Common myeloid progenitor, CD34-positive (primary cell): Measurements from ENCODE around the gene MACROH2A1.

Experiments
- CTCF ChIA-PET: fragments of 350-600 bp; sonication (Branson Sonifier 250); formaldehyde crosslinking; loops from one replicate; lab custom pipeline; 2021; ENCODE audit warnings: antibody characterized with exemption; lab: Charles Lee
- POLR2A ChIA-PET: fragments of 350-600 bp; sonication (Branson Sonifier 250); formaldehyde crosslinking; loops from one replicate; lab custom pipeline; 2021; ENCODE audit warnings: antibody characterized with exemption; lab: Charles Lee
- DNase-seq, 3 donors: peaks; one replicate each; pipeline versions ENCODE4 v3.0.0 to v3.0.0-alpha.2; 2013
- H3K27ac ChIP-seq, 2 experiments: 1 replicate in 1 of 2; 2 replicates in 1 of 2; pipeline ENCODE4 v1.7.0; 2013; ENCODE audit warnings: inconsistent platforms in 2 of 2, low read length in 2 of 2, mild to moderate bottlenecking in 2 of 2, low read depth in 1 of 2, moderate library complexity in 1 of 2; ENCODE audit not compliant: severe bottlenecking in 2 of 2, insufficient read depth in 1 of 2, poor library complexity in 1 of 2
- H3K27me3 ChIP-seq, 5 experiments: replicated peaks in 2 of 5; 1 replicate in 3 of 5; 2 replicates in 2 of 5; pipeline versions ENCODE4 v1.6.1 to v1.7.0; 2013; ENCODE audit warnings: low read length in 4 of 5, mild to moderate bottlenecking in 2 of 5, moderate library complexity in 2 of 5, inconsistent platforms in 1 of 5; ENCODE audit not compliant: insufficient read depth in 5 of 5, control insufficient read depth in 4 of 5
- H3K36me3 ChIP-seq, 4 experiments: 1 replicate in 2 of 4; 2 replicates in 2 of 4; pipeline versions ENCODE4 v1.6.1 to v1.7.0; 2013; ENCODE audit warnings: low read length in 3 of 4, control low read depth in 1 of 4, mild to moderate bottlenecking in 1 of 4; ENCODE audit not compliant: control insufficient read depth in 4 of 4, insufficient read depth in 4 of 4
- H3K4me1 ChIP-seq, 4 experiments: 1 replicate in 3 of 4; 2 replicates in 1 of 4; pipeline versions ENCODE4 v1.6.1 to v1.7.1; 2013; ENCODE audit warnings: low read length in 3 of 4, mild to moderate bottlenecking in 3 of 4, control low read depth in 1 of 4, inconsistent platforms in 1 of 4, moderate library complexity in 1 of 4; ENCODE audit not compliant: control insufficient read depth in 4 of 4, insufficient read depth in 4 of 4; ENCODE audit errors: control extremely low read depth in 1 of 4
- H3K4me3 ChIP-seq, 7 experiments: 1 replicate in 4 of 7; 2 replicates in 3 of 7; pipeline versions ENCODE4 v1.5.1 to v1.7.0; 2013; ENCODE audit warnings: mild to moderate bottlenecking in 7 of 7, low read length in 6 of 7, moderate library complexity in 6 of 7, inconsistent platforms in 2 of 7, low read depth in 2 of 7, control low read depth in 1 of 7; ENCODE audit not compliant: insufficient read depth in 4 of 7, control insufficient read depth in 1 of 7; ENCODE audit errors: extremely low read depth in 1 of 7
- H3K9me3 ChIP-seq, 5 experiments: 1 replicate in 4 of 5; 2 replicates in 1 of 5; pipeline versions ENCODE4 v1.6.1 to v1.7.1; 2013; ENCODE audit warnings: low read length in 4 of 5, mild to moderate bottlenecking in 2 of 5, inconsistent platforms in 1 of 5, low read depth in 1 of 5, moderate library complexity in 1 of 5; ENCODE audit not compliant: control insufficient read depth in 4 of 5, insufficient read depth in 2 of 5; ENCODE audit errors: control extremely low read depth in 1 of 5
- WGBS: methylation state at CpG from one replicate; pipeline ENCODE4 v1.1.5; 2013; ENCODE audit not compliant: insufficient coverage; 5-methylcytosine and 5-hydroxymethylcytosine counted together

The MACROH2A1 gene

GRCh38 chr5:135342551-135342875 is 56.5 kb downstream of the MACROH2A1 start:
- no peak overlapping the region for H3K4me3 ChIP-seq
- ChIA-PET POLR2A (no interaction called here), CTCF (interaction anchor here (0.7 to 1.5 kb wide), 3 partner anchors 17 to 103 kb away, joined by 3 read pairs; no protein-coding TSS in a partner anchor)
- peak overlapping the region in 1 of 2 experiments; percentile 35 for H3K27ac ChIP-seq
- DNase-seq = no peak
- peaks cover 0 to 19% (median 3%) of the 10 kb centered on the region in 4 experiments for H3K4me1 ChIP-seq
- H3K36me3 ChIP-seq = peaks cover 48 to 100% (median 79%) of the 10 kb centered on the region in 4 experiments
- H3K9me3 ChIP-seq = no peaks in the 10 kb centered on the region
- H3K27me3 ChIP-seq = no peaks in the 10 kb centered on the region
- WGBS = no CpG with 5 or more reads among the region's 4 CpGs

DNA sequence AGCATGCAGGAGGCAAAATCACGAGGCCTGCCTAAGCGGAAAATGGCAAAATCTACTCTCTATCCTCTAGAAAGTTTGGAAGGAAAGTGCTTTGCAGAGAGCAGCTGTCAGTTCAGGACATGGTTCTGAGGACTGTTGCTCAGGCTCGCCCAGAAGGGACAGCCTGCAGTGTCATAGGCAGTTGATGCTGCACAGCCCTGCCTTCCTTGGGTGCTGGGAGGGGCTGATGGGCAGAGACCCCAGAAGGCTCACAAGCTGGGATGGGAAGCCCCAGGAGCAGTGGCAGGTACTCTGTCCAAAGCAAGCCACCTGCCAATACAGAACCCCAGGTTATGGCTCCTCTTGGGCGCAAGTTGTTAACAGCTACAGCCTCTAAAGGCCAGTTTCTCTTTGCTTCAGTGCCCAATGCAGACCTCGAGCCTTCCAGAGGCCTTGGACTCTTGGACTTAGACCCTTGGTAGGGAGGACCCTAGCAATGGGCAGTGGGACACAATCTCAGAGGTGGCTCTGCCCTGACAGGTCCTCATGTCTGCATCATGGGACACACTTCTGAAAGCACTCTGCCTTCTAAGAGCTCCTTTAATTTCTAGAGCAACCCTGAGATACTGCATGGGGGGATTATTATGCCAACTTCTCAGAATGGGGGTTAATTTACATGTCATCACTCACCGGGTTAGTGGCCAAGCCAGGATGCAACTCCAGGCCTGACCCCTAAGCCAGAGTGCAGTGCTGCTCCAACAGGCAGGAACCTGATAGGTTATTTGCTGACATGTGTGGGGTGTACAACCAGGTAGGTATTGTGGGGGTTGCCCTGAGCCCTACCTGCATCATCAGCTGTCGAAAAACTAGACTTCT is 57.1 kb downstream of the MACROH2A1 start:
- peaks cover 53 to 100% (median 81%) of the 10 kb centered on the region in 4 experiments for H3K36me3 ChIP-seq
- H3K4me3 ChIP-seq = no peak overlapping the region
- 95% methylated on average over 4 of the region's 7 CpGs for WGBS
- ChIA-PET POLR2A (no interaction called here), CTCF (interaction anchor here (0.7 to 2.0 kb wide), 4 partner anchors 9 to 104 kb away, joined by 3 to 5 read pairs (median 3); no protein-coding TSS in a partner anchor)
- DNase-seq = no peak
- no peaks in the 10 kb centered on the region for H3K27me3 ChIP-seq
- H3K4me1 ChIP-seq = peaks cover 0 to 19% (median 2%) of the 10 kb centered on the region in 4 experiments
- H3K9me3 ChIP-seq = no peaks in the 10 kb centered on the region
- peak overlapping the region; percentile 11 to 35 for H3K27ac ChIP-seq

GRCh38 chr5:135341016-135341666 is 57.9 kb downstream of the MACROH2A1 start:
- ChIA-PET CTCF (interaction anchor here (0.9 to 2.0 kb wide), 4 partner anchors 8 to 28 kb away, joined by 3 to 5 read pairs (median 3); no protein-coding TSS in a partner anchor), POLR2A (interaction anchor here (1.0 to 1.1 kb wide), 2 partner anchors 9 to 100 kb away, joined by 3 read pairs; no protein-coding TSS in a partner anchor)
- no peaks in the 10 kb centered on the region for H3K27me3 ChIP-seq
- H3K4me3 ChIP-seq = no peak overlapping the region
- peaks cover 51 to 100% (median 88%) of the 10 kb centered on the region in 4 experiments for H3K36me3 ChIP-seq
- peak overlapping the region; percentile 2 to 11 for H3K27ac ChIP-seq
- peaks cover 0 to 12% (median 0%) of the 10 kb centered on the region in 4 experiments for H3K4me1 ChIP-seq
- DNase-seq = no peak
- no peaks in the 10 kb centered on the region for H3K9me3 ChIP-seq
- WGBS = 87% methylated on average over 4 of the region's 5 CpGs

DNA sequence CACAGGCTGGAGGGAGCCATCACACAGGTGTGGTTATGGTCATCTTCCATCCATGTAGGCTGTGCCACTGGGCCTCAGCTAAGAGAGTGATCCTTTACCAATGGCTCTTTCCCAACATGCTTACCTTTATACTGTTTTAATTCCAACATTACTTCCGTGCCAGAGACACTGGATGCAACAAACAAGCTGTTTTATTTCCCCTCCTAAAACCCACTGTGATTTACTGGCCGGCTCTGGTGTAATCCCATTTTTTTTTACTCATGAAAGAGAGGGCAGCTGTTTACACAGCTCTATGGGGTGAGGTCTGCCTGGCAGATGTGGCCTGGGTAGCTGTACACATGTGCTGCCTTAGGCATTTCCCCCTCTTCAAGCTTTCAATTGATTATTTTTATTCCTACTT is 58.5 kb downstream of the MACROH2A1 start:
- WGBS = 100% methylated on average over 1 of the region's 2 CpGs
- Histone ChIP-seq H3K4me1 (peaks cover 0 to 6% (median 0%) of the 10 kb centered on the region in 4 experiments), H3K27ac (no peak overlapping the region), H3K27me3 (no peaks in the 10 kb centered on the region), H3K36me3 (peaks cover 47 to 100% (median 88%) of the 10 kb centered on the region in 4 experiments), H3K9me3 (no peaks in the 10 kb centered on the region), H3K4me3 (no peak overlapping the region)
- DNase-seq = no peak
- POLR2A ChIA-PET = interaction anchor here (1.0 to 1.1 kb wide), 2 partner anchors 9 to 100 kb away, joined by 3 read pairs; no protein-coding TSS in a partner anchor
- CTCF ChIA-PET = interaction anchor here (0.8 to 2.0 kb wide), 5 partner anchors 12 to 84 kb away, joined by 3 to 5 read pairs (median 3); no protein-coding TSS in a partner anchor

DNA sequence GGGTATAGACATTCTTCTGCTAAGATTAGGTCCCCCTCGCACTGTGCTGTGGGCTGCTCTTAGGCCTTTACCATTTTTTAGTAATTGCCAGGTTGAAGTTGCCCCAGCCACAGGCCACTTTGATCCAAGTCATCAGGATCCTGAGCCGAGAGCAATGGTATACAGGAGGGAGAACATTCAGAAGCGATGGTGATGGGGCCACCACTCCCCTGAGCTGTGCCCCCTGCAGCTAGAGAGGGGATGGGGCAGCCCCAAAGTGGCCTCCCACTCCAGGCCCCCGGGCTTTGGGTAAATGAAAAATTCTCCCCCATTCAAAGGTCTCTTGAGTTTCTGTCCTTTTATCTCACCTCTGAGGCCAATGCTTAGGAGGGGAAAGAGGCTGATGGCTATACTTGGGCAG is 59.4 kb downstream of the MACROH2A1 start:
- Histone ChIP-seq H3K4me3 (no peak overlapping the region), H3K36me3 (peaks cover 43 to 100% (median 89%) of the 10 kb centered on the region in 4 experiments), H3K27ac (peak overlapping the region in 1 of 2 experiments; percentile 20), H3K9me3 (no peaks in the 10 kb centered on the region), H3K27me3 (no peaks in the 10 kb centered on the region), H3K4me1 (no peaks in the 10 kb centered on the region)
- WGBS = 100% methylated on average over 1 of the region's 4 CpGs
- POLR2A ChIA-PET = no interaction called here
- no peak for DNase-seq
- CTCF ChIA-PET = interaction anchor here (0.7 to 1.4 kb wide), 5 partner anchors 13 to 85 kb away, joined by 3 read pairs; no protein-coding TSS in a partner anchor

DNA sequence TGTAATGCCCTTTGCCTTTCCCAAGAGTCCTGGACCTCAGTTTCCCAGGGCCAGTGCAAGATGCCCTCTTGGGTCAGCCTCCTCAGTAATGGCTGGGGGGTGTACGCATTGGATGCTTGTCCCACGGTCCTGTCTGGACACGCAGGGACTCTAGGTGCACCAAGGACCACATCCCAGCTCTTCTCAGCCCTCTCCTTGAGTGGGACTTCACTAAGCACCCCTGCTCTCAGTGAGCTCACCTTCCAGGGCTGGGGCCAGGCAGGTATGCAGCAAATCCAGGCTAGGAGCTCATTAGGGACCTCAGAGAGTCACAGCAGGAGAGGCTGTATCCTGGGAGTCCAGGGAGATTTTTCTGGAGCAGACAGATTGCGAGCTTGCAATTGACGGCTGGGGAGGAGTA is 59.8 kb downstream of the MACROH2A1 start:
- CTCF ChIA-PET = interaction anchor here (0.7 to 2.6 kb wide), 3 partner anchors 11 to 56 kb away, joined by 3 to 12 read pairs (median 3); no protein-coding TSS in a partner anchor
- H3K27ac ChIP-seq = no peak overlapping the region
- DNase-seq = no peak
- POLR2A ChIA-PET = no interaction called here
- H3K4me1 ChIP-seq = no peaks in the 10 kb centered on the region
- WGBS = 97% methylated on average over 5 of the region's 5 CpGs
- no peaks in the 10 kb centered on the region for H3K27me3 ChIP-seq
- H3K9me3 ChIP-seq = no peaks in the 10 kb centered on the region
- no peak overlapping the region for H3K4me3 ChIP-seq
- peaks cover 38 to 100% (median 90%) of the 10 kb centered on the region in 4 experiments for H3K36me3 ChIP-seq
